Suprapubic skin (tissue), 4 donors: ENCODE measurements around the gene TENM3. TPM values are rescaled to one million over a fixed set of nuclear protein-coding genes. Genes with fewer than 3 reads are reported as not detected.

Experiments used
- DNase-seq, 2 donors: peaks; one replicate each; pipeline ENCODE4 v3.0.0-alpha.2; 2019; ENCODE audit warnings: low spot score in 2 of 2
- H3K27ac ChIP-seq: fragments of 200-600 bp; sonication (generic); one replicate; pipeline ENCODE4 v1.5.1; 2019
- H3K27me3 ChIP-seq: fragments of 200-600 bp; sonication (generic); one replicate; pipeline ENCODE4 v1.5.1; 2019
- H3K36me3 ChIP-seq: fragments of 200-600 bp; sonication (generic); one replicate; pipeline ENCODE4 v1.5.1; 2019
- H3K4me1 ChIP-seq: fragments of 200-600 bp; sonication (generic); one replicate; pipeline ENCODE4 v1.5.1; 2019
- H3K4me3 ChIP-seq: fragments of 200-600 bp; sonication (generic); one replicate; pipeline ENCODE4 v1.5.1; 2019; ENCODE audit warnings: mild to moderate bottlenecking
- H3K9me3 ChIP-seq: fragments of 200-600 bp; sonication (generic); one replicate; pipeline ENCODE4 v1.5.1; 2019
- EP300 ChIP-seq: sonication (generic); formaldehyde crosslinking; IDR thresholded peaks from one replicate; pipeline ENCODE4 v1.6.1; 2017; ENCODE audit warnings: antibody characterized with exemption
- POLR2A ChIP-seq, 2 donors: fragments of 450-650 bp; IDR thresholded peaks; one replicate each; pipeline ENCODE4 v1.6.1; 2017; ENCODE audit warnings: antibody characterized with exemption in 2 of 2, mild to moderate bottlenecking in 2 of 2, moderate library complexity in 2 of 2
- POLR2AphosphoS5 ChIP-seq, 3 donors: sonication (generic); formaldehyde crosslinking; IDR thresholded peaks; one replicate each; pipeline ENCODE4 v1.6.1; 2017; ENCODE audit warnings: antibody characterized with exemption in 3 of 3
- WGBS: methylation state at CpG from one replicate; pipeline ENCODE4 v1.1.5; 2018; 5-methylcytosine and 5-hydroxymethylcytosine counted together
- total RNA-seq, 4 donors: library from RNA; depleted of rRNA; stranded (reverse); fragments of >200 nt; gene quantifications; one replicate each; pipeline ENCODE4 v1.1.0, GENCODE V29; 2016
- TF ChIP-seq, protein P1 (sequence below), 2 donors: fragments of 200-600 bp in 1 of 2; fragments of 450-650 bp in 1 of 2; sonication (generic) in 1 of 2; IDR thresholded peaks; one replicate each; pipeline ENCODE4 v1.5.1; 2016 to 2019; ENCODE audit warnings: antibody characterized with exemption in 2 of 2, mild to moderate bottlenecking in 1 of 2, moderate library complexity in 1 of 2

Gene TENM3
- total RNA-seq, 4 donors from 2014 or later = 0.81 to 2.9 (median 1.8) TPM

DNA sequence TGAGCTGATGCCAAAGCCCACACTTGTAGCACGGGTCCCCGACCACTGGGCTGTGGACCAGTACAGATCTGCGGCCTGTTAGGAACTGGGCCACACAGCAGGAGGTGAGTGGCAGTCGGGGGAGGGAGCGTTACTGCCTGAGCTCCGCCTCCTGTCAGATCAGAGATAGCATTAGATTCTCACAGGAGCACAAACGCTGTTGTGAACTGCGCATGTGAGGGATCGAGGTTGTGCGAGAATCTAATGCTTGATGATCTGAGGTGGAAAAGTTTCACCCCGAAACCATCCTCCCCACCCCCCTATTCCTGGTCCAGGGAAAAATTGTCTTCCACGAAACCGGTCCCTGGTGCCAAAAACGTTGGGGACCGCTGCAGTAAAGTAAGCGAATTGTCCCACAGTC, 382.0 kb downstream of the TENM3 start:
- H3K4me3 ChIP-seq = no peak overlapping the region

DNA sequence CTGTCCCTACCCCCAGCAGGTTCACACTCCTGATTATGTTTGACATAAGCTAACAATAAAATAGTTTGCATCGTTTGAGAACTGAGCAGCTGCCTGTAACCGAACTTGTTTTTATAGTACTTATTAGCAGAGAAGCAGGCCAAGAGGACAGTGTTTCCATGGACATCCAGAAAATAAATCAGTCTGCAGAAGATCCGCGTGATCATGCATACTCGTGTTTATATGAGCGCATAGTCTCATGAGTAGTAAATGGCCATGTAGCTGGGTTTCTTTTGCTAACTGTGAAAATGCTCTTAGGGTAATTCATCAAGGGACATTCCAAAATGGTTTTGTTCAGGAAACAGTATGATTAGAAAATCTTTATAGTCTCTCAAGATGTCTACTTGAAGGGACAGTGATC, 384.8 kb downstream of the TENM3 start:
- TF ChIP-seq, protein P1, sequence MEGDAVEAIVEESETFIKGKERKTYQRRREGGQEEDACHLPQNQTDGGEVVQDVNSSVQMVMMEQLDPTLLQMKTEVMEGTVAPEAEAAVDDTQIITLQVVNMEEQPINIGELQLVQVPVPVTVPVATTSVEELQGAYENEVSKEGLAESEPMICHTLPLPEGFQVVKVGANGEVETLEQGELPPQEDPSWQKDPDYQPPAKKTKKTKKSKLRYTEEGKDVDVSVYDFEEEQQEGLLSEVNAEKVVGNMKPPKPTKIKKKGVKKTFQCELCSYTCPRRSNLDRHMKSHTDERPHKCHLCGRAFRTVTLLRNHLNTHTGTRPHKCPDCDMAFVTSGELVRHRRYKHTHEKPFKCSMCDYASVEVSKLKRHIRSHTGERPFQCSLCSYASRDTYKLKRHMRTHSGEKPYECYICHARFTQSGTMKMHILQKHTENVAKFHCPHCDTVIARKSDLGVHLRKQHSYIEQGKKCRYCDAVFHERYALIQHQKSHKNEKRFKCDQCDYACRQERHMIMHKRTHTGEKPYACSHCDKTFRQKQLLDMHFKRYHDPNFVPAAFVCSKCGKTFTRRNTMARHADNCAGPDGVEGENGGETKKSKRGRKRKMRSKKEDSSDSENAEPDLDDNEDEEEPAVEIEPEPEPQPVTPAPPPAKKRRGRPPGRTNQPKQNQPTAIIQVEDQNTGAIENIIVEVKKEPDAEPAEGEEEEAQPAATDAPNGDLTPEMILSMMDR (IDR thresholded peaks at IDR 0.05) = no peak
- no peak for TF ChIP-seq POLR2A (IDR thresholded peaks at IDR 0.05)
- no peak for TF ChIP-seq EP300
- no peak for TF ChIP-seq POLR2AphosphoS5 (IDR thresholded peaks at IDR 0.05)
- H3K27ac ChIP-seq = no peak overlapping the region
- H3K36me3 ChIP-seq = no peaks in the 10 kb centered on the region
- H3K4me3 ChIP-seq = no peak overlapping the region
- DNase-seq = no peak
- WGBS = 90% methylated on average over 6 of the region's 6 CpGs
- H3K4me1 ChIP-seq = no peaks in the 10 kb centered on the region
- H3K9me3 ChIP-seq = no peaks in the 10 kb centered on the region
- H3K27me3 ChIP-seq = no peaks in the 10 kb centered on the region

More for the DNA sequence above, 382.0 kb downstream of the TENM3 start:
- no peak for DNase-seq
- no peaks in the 10 kb centered on the region for H3K27me3 ChIP-seq
- no peaks in the 10 kb centered on the region for H3K9me3 ChIP-seq
- H3K27ac ChIP-seq = no peak overlapping the region
- WGBS = 93% methylated on average over 15 of the region's 16 CpGs
- no peaks in the 10 kb centered on the region for H3K4me1 ChIP-seq
- H3K36me3 ChIP-seq = no peaks in the 10 kb centered on the region
- TF ChIP-seq POLR2A (IDR thresholded peaks at IDR 0.05) (no peak), EP300 (no peak), POLR2AphosphoS5 (IDR thresholded peaks at IDR 0.05) (no peak)
- TF ChIP-seq, protein P1 (IDR thresholded peaks at IDR 0.05) = no peak

DNA sequence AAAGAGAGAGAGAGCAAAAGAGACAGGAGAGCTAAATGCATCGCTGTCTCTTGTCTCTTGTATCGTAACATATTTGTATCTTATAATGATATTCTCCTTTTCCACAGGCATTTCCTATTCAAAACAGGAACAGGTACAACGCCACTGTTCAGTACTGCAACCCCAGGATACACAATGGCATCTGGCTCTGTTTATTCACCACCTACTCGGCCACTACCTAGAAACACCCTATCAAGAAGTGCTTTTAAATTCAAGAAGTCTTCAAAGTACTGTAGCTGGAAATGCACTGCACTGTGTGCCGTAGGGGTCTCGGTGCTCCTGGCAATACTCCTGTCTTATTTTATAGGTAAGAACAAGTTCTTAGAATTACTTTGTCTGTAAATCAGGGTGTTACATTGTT, 385.3 kb downstream of the TENM3 start:
- H3K27me3 ChIP-seq = no peaks in the 10 kb centered on the region
- TF ChIP-seq POLR2A (IDR thresholded peaks at IDR 0.05) = no peak
- no peak for TF ChIP-seq POLR2AphosphoS5 (IDR thresholded peaks at IDR 0.05)
- TF ChIP-seq, protein P1 (IDR thresholded peaks at IDR 0.05) = no peak
- TF ChIP-seq EP300 = no peak
- H3K4me3 ChIP-seq = no peak overlapping the region
- no peak overlapping the region for H3K27ac ChIP-seq
- 86% methylated on average over 6 of the region's 6 CpGs for WGBS
- H3K9me3 ChIP-seq = no peaks in the 10 kb centered on the region
- DNase-seq = no peak
- H3K36me3 ChIP-seq = no peaks in the 10 kb centered on the region
- H3K4me1 ChIP-seq = no peaks in the 10 kb centered on the region

DNA sequence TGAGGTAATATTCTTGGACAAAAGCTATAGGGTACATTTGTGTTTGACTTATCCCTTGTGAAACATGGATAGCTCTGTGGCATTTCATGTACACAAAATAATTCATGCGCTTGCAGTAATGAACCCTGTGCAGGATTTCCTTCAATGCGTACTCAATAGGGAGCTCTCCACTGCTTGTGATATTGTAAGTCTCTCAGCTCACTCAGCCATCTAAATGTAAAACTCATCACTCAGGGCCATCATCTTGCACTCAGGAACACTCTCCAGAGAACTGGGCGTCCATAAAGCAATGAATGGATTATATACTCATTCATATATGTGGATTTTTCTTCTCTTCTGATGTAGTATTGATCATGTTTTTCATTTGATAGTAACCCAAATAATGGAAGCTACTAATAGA, 385.9 kb downstream of the TENM3 start:
- no peak overlapping the region for H3K4me3 ChIP-seq
- H3K27me3 ChIP-seq = no peaks in the 10 kb centered on the region
- no peaks in the 10 kb centered on the region for H3K4me1 ChIP-seq
- 93% methylated on average over 3 of the region's 3 CpGs for WGBS
- no peak for TF ChIP-seq EP300
- no peak overlapping the region for H3K27ac ChIP-seq
- H3K9me3 ChIP-seq = no peaks in the 10 kb centered on the region
- no peaks in the 10 kb centered on the region for H3K36me3 ChIP-seq
- DNase-seq = no peak

DNA sequence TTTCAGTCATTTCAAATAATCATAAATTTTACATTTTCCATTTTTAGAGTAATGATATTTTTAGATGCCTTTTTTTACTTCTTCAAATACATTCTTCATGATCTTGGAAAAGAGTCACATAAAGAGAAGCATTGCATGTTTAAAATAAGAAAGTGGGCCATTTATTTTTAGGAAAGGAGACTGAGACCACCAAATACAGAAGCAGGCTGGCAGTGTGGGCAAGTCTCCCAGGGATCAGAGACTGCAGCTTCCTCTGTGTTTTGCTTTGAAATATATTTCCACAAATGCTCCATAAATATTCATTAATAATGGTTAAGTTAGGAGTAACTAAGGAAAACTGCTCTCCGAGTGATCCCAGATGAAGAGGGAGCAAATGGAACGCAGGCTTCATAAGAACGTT, 397.3 kb downstream of the TENM3 start:
- no peaks in the 10 kb centered on the region for H3K9me3 ChIP-seq
- no peaks in the 10 kb centered on the region for H3K27me3 ChIP-seq
- DNase-seq = no peak
- WGBS = 83% methylated on average over 3 of the region's 3 CpGs
- TF ChIP-seq POLR2AphosphoS5 (IDR thresholded peaks at IDR 0.05) = no peak
- TF ChIP-seq, protein P1 (IDR thresholded peaks at IDR 0.05) = no peak
- TF ChIP-seq POLR2A (IDR thresholded peaks at IDR 0.05) = no peak
- TF ChIP-seq EP300 = no peak
- H3K27ac ChIP-seq = no peak overlapping the region
- H3K36me3 ChIP-seq = no peaks in the 10 kb centered on the region
- no peak overlapping the region for H3K4me3 ChIP-seq
- H3K4me1 ChIP-seq = no peaks in the 10 kb centered on the region

DNA sequence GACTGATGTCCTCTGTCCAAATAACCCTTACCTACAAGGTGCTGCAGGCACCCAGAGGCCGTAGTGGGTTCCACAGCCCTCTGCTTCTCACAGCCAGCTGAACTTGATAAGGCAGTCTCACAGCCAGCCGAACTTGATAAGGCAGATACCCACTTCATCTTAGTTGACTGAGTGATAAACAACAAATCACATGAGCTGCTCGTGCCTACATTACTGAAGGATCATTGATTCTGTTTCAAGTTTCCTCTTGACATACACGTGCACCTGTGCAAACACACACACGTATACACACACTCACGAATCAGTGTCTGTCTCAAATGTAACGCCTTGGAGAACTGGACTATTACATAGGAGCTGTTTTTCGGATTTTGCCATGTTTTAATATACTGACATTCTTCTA, 397.7 kb downstream of the TENM3 start:
- TF ChIP-seq, protein P1 (IDR thresholded peaks at IDR 0.05) = no peak
- TF ChIP-seq EP300 = no peak
- TF ChIP-seq POLR2AphosphoS5 (IDR thresholded peaks at IDR 0.05) = no peak
- no peak for TF ChIP-seq POLR2A (IDR thresholded peaks at IDR 0.05)
- H3K9me3 ChIP-seq = no peaks in the 10 kb centered on the region
- no peak overlapping the region for H3K27ac ChIP-seq
- no peaks in the 10 kb centered on the region for H3K4me1 ChIP-seq
- H3K27me3 ChIP-seq = no peaks in the 10 kb centered on the region
- 87% methylated on average over 8 of the region's 8 CpGs for WGBS
- H3K4me3 ChIP-seq = no peak overlapping the region
- no peaks in the 10 kb centered on the region for H3K36me3 ChIP-seq
- DNase-seq = no peak
